Measurements from ENCODE around the gene IFRD2. TPM values are rescaled to one million over a fixed set of nuclear protein-coding genes. Genes with fewer than 3 reads are reported as not detected.
"Not testable (repeated sequence)": the region's sequence is repeated elsewhere in the genome, so short reads cannot be mapped to it uniquely, and the experiment has no call there.

The IFRD2 gene
- polyA plus RNA-seq, 1 donor = 54.2 TPM

DNA sequence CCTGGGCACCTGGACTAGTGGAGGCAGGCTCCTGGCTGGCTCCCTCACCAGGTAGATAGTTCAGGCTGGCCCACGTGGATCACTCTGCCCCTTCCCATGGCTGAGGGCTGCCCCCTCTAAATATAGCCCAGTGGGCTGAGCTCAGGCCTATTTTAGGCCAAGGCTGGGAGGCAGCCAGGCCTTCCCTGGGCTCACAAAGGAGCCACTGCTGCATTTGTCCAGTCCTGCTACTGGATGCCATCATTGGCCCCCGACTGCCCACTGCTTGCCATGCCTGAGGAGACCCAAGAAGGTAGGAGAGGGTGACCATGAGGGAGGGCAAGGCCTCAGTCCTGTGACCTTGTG, 13.4 kb downstream of the IFRD2 start, which contains the start of gene LSMEM2:
TSS of gene LSMEM2 (plus strand) at position 208 of the 345 bp plus-strand sequence. CDS start at position 235, 27 bp downstream.
- DNase-seq = no peak

DNA sequence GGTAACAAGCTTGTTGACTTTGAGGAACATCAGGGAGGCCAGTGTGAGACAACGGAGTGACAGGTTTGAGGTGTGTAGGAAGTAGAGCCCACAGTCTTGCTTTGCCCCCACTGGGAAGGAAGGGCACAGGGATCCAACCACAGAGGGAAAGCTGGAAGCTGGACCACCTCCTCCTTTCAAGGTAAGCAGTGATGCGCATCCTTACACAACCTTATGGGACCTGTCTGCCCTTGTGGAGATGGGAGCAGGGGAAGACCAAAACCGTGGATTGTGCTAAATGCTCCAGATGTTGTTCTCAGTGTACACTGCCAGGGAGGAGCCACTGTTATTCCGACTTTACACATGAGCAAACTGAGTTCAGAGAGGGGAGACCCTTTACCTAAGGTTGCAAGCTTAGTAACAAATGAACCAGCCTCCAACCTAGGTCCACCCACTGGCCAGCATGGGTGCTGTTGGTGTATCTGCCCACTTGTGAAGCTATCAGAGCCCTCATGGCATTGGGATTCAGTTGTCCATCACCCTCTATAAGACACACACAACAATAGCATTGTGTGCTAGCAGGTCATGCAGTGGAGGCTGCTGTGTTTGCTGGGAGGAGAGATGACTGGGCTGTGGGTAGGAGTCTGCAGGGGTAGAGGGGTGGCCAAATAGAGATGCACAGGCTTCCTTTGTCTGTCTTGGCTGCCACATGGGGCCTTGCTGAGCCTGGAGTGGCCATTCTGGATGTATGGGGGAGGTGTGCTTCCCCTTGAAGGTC, 13.9 kb downstream of the IFRD2 start:
- no peak for DNase-seq

DNA sequence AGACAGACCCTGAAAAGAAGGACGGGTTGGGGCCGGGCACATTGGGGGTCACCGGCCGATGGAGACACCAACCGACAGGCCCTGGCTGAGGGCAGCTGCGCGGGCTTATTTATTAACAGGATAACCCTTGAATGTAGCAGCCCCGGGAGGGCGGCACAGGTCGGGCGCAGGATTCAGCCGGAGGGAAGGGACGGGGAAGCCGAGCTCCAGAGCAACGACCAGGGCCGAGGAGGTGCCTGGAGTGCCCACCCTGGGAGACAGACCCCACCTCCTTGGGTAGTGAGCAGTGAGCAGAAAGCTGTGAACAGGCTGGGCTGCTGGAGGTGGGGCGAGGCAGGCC, 15.5 kb downstream of the IFRD2 start:
- no peak for DNase-seq

DNA sequence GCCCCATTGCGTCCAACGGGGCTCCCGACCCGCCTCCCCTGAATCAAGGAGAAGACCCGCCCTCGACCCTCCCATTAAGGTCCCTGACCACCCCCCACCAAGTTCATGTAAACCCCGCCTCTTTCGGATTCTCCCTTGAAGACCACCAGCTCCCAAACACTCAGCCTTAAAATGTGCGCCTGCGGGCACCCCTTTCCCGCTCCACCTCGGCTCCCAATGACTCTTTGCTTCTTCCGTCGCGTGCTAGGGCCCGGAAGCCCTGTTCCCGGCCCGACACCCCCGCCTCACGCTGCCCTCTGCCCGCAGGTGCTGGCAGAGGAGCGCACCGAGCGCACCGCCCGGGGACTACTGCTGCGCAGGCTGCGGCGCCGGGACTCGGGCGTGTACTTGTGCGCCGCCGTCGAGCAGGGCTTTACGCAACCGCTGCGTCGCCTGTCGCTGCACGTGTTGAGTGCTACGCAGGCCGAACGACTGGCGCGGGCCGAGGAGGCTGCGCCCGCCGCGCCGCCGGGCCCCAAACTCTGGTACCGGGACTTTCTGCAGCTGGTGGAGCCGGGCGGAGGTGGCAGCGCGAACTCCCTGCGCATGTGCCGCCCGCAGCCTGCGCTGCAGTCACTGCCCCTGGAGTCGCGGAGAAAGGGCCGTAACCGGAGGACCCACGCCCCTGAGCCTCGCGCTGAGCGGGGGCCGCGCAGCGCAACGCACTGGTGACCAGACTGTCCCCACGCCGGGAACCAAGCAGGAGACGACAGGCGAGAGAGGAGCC, 16.1 kb downstream of the IFRD2 start:
- DNase-seq = no peak

- no peak for DNase-seq
Observed at GRCh38 chr3:50275141-50275995, 16.9 kb downstream of the IFRD2 start.

DNA sequence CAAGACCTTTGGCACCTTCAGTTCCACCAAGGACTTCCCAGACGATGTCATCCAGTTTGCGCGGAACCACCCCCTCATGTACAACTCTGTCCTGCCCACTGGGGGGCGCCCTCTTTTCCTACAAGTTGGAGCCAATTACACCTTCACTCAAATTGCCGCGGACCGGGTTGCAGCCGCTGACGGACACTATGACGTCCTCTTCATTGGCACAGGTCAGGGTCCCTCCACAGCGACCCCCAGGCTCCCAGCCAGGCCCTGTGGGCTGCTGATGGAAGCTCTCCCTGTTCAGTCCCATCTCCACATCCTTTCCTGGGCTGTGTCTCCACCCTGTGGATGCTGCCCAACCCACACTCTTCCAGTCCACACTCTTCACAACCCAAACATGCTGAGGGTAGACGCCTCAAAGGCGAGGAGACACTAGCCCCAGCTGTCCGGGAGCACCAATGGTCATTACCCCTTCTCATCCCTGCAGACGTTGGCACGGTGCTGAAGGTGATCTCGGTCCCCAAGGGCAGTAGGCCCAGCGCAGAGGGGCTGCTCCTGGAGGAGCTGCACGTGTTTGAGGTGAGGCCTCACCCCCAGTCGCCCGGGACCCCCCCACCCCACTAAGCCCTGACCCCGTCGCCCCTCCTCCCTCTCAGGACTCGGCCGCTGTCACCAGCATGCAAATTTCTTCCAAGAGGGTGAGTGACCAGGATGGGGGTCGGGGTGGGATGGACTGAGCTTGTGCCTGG, 17.7 kb downstream of the IFRD2 start:
- DNase-seq = no peak

- DNase-seq = no peak
Observed at GRCh38 chr3:50273689-50274065, 18.6 kb downstream of the IFRD2 start.

DNA sequence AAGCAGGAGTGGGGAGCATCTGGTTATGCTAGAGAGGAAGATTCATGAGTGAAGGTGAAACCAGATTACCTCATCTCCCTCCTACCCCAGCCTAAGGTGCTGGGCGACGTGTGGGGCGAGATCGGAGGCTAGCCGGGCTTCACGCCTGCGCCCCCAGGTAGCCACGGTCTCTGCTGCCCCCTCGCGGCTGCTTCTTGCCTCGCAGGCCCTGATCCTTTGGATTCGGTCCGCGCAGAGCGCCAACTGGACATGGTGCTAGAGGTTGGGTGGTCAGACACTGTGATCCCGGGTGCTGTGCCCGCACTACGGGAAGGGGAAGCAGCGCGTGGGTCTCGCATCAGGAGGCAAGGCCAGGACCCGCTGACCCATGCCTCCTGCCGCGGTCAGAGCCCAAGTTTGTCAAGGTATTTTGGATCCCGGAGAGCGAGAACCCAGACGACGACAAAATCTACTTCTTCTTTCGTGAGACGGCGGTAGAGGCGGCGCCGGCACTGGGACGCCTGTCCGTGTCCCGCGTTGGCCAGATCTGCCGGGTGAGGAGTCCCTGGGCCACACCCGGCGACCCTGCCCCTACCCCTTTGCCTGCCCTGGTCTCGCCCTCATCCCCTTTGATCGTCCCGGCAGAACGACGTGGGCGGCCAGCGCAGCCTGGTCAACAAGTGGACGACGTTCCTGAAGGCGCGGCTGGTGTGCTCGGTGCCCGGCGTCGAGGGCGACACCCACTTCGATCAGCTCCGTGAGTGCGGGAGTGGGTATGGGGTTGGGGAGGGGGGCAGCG, 19.1 kb downstream of the IFRD2 start:
- peak; percentile 86 for DNase-seq

- DNase-seq = not testable (repeated sequence)
Observed at GRCh38 chr3:50272538-50272910, 19.7 kb downstream of the IFRD2 start.

DNA sequence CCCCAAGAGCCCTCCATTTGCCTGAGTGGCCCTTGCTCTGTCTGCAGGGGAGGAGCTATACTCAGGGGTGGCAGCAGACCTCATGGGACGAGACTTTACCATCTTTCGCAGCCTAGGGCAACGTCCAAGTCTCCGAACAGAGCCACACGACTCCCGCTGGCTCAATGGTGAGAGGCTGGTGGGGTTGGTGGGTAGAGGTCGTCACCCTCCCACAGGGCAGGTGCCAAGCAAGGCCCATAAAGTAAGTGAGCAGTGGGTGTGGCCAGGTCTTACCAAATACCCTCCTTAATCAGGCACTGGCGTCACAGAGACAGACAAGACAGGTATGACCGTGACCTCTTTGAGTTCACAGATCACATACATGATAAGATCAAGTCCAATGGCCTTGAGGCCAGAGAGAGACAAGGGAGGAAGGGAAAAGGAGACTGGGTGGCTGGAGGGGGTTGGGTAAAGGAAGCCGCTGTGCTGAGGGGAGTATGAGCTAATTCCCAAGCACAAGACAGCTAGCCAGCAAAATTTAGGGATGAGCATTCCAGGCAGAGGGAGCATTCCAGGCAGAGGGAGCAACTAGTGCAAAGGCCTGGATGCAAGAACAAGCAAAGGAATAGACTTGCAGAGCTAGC, 20.8 kb downstream of the IFRD2 start:
- no peak for DNase-seq

DNA sequence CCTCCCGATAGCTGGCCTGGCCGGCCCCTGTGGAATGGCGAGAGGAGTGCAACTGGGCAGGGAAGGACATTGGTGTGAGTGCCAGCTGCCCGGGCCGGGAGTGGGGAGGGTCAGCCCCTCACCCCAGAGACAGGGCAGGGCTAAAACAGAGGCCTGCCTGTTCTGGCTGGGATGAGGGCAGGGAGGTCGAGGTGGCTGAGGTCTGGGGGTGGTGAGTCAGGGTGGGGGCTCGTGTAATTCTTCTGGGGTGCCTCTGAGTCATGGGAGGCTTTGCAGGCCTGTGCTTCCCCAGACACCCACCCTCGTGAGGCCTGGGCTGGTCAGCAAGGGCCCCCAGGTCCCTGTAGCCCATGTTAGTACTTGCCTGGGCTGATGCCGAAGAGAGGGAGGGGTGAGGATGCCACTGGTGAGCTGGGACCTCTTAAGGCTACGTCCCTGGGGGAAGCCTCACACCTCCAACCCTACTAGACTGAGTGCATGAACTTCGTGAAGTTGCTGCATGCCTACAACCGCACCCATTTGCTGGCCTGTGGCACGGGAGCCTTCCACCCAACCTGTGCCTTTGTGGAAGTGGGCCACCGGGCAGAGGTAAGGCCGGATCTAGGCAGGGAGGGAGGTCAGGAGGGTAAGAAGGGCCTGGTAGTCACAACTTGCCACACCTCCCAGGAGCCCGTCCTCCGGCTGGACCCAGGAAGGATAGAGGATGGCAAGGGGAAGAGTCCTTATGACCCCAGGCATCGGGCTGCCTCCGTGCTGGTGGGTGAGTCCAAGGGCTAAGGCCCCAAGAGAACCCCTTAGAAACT, 21.6 kb downstream of the IFRD2 start:
- no peak for DNase-seq

GRCh38 chr3:50269977-50270413, 22.2 kb downstream of the IFRD2 start:
- DNase-seq = no peak

DNA sequence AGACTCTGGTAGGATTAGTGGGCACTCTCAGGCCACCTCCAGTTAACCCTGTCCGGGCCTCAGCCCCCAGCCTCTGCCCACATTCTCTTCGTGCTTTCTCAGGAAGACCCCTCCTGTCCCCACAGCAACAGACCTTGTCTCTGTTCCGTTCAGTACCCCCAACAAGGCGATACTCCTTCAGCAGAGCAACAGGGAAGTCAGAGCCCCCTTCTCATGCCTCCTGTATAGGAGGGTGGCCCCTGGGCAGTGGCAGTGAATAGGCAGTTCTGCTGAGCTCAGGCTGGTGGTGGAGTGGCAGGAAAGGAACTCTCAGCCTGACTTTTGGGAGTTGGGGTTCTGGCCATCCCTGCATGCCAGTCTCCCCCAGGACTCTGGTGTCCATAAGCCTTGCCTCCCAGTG, 22.8 kb downstream of the IFRD2 start:
- no peak for DNase-seq

DNA sequence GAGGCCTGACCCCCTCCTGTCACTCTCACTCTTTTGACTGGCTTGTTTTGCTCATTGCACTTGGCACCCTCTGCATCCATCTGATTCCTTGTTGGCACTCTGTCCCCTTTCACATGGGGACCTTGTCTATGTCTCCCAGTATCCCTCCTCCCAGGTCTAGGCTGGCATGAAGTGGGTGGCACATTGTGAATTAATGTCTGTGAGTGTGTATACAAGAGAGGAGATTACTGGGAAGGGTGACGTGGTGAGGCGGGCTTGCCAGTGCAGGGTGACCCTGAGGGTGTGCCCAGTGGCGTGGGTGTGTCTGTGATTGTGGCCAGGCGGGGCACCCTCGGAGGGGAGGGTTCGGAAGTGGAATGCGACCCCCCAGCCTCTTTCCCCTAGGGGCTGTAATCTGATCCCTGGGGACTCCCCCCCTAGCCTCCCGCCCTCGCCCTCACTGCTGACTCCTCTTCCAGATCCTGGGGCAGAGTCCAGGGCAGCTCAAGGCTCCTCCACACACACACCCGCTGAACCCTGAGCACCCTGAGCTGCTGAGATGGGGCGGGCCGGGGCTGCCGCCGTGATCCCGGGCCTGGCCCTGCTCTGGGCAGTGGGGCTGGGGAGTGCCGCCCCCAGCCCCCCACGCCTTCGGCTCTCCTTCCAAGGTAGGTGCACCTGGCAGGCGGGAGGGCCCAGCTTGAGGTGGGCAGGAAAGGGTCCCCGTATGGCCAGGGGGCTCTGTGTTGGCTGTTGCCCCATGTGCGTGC, 23.4 kb downstream of the IFRD2 start, which contains the start of gene SEMA3B:
TSS of gene SEMA3B (plus strand) at position 445 of the 749 bp plus-strand sequence. CDS start at position 539, 94 bp downstream.
- no peak for DNase-seq

- DNase-seq = no peak
Observed at GRCh38 chr3:50268276-50268675, 24.0 kb downstream of the IFRD2 start.

DNA sequence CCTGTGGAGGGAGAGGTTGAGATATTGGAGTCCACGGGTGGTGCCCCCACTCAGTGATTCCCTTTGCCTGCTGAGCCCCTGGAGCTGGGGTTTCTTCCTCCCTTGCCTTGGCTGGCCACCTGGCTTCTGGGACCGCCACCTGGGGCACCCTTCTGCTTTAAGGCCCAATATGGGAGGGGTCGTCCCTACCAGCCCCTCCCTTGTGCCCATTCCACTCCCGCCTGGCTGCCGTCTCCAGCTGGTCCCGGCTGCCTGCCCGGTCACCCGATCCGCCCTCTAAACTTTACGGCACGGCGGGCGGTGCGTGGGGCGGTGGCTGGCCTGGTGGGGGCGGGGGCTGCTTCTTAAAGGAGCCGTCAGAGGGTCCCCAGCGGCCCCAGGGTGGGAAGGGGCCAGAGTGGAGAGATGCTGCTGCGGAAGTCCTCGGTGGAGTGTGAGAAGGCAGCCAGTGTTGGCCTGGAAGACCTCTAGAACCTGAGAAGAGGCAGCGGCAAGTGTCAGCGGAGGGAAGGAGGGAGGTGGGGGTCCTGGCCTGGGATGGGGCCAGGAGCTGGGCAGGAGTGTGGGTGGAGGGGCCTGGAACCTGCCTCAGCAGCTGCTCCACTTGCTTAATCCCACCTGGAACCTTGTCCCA, 24.8 kb downstream of the IFRD2 start:
- peak; percentile 71 for DNase-seq

DNA sequence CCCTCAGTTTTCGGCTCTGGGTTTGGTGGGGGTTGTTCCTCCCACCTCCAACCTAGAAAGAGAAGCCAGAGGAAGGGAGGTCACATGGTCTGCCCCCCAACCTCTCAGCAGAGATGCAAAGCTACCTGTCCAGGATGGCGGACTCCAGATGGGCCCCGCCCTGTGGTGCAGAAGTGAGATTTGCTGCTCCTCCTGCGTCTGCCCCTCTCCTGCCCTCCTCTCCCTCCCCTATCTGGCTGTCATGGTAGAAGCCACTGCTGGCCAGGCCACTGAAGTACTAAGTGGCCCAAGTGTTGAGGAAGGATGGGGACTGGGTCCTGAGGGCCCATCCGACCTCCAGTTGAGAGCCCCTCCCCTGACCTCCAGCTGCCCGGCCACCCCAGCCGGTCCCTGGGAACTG, 25.4 kb downstream of the IFRD2 start:
- DNase-seq = no peak

- DNase-seq = no peak
Observed at GRCh38 chr3:50266017-50266416, 26.2 kb downstream of the IFRD2 start.

DNA sequence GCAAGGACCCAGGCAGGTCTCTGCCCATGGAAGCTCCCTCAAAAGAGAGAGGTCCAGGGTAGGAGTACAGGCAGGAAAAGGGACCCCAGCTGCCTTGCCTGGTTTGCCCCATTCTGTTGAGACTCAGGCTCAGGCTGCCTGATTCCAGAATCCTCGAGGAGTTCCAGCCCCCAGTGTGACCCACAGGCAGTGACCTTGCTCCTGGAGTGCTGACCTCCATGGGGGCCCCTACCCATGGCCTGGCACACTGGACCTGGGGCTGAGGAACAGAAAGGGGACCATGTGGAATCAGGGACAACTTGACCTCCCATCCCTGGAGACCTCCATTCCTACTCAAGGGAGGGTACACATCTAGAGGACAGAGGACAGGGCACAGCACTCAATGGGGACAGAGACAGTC, 26.7 kb downstream of the IFRD2 start:
- DNase-seq = no peak
